Fibroblast of skin of left biceps (primary cell): Measurements from ENCODE around the gene HTD2.

Experiments used
- DNase-seq, 2 experiments: peaks; one replicate each; pipeline ENCODE4 v3.0.0-alpha.2; 2013; ENCODE audit warnings: low read depth in 2 of 2

Gene HTD2

DNA sequence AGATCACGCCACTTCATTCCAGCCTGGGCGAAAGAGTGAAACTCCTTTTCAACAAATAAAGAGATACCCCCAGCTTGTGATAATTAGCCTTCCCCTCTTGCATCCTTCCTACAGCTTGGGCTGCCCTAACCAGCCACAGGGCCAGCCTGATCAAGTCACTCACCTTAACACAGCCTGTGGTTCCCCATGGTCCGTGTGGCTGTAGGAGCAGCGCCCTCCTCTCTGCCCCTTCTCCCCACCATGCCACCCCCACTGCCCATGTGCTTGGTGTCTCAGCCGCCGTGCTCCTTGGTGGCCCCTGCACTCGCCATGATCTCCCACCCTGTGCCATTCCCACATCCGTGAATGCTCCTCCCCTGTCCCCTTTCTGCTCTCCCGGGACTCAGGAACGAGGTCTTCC lies 13.5 kb upstream of the HTD2 start:
- DNase-seq = no peak

DNA sequence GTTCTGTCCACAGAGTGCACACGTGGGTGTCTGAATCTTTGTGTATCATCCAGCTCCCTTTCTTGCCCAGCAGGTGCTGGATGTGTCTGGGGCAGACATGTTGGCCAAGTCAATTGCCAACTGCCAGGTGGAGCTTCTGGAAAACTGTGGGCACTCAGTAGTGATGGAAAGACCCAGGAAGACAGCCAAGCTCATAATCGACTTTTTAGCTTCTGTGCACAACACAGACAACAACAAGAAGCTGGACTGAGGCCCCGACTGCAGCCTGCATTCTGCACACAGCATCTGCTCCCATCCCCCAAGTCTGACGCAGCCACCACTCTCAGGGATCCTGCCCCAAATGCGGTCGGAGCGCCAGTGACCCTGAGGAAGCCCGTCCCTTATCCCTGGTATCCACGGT lies 12.8 kb upstream of the HTD2 start:
- no peak for DNase-seq

DNA sequence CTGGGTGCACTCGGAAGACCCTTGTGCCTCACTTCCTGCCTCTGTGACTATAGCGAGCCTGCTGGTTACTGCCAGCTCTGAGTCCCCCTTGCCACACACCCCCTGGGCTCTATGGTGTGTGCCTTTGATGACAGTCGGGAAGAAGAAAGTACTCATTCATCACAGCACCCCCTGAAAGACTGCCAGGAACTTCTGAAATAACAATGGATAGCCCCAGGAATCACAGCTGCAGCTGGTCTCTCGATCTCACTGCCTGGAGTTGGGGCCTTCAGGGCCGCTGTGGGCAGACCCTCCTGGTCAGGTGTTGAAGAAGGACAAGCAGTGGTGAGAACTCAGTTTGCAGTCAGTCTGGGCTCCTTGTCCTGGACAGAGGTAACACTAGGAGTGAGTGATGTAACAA lies 10.1 kb upstream of the HTD2 start:
- no peak for DNase-seq

DNA sequence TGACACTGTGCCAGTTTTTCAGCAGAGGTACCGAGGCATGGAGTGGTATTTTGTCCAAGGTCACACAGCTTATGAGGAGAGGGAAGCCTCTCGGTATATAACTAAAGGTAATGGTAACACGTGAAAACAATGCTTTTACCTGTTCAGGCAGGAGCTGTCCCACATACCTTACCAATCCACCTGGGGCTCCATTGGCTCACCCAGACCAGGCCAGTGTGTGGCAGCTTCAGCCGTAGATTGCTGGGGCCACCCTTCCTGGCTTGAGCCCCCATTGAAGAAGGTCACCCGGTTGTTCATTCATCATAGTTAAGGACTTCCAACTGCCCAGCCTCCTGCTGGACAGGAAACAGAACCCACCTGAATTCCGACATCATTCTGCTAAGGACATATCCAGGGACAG lies 9.5 kb upstream of the HTD2 start:
- no peak for DNase-seq

DNA sequence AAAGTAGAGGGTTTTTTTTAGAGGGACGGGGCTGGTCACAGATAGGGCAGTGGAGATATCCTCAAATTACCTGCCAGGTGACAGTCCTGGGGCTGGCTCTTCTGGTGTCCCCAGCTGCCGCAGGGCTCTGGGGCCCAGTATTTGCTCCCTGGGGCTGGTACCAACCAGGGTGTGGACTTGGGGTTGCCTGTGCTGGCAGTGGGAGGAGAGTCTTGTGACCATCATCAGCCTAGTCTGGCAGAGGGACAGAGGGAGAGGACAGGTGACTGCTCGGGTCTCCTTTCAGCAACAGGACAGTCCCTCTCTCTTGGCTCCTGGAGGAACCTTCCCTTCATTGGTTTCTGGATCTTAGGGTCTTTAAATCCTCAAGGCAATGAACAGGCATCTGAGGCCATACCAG lies 8.1 kb upstream of the HTD2 start:
- DNase-seq = no peak

DNA sequence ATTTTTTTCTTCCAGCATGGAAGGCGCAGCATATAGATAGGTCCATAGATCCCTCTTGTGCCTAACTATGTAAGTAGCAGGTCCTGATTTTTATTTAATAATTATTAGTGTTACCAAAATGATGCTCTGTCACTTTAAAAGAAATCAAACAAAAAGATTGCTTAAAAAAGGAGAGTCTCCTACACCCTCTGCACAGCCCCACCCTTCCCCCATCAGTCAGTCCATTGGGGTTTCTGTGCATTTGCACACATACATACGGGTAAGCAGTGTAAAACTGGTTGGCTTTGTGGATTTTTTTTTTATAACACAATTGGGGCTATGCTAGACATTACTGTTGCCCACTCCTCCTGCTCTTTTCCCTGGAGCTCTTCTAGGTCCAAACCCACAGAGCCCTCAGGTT lies 7.2 kb upstream of the HTD2 start:
- DNase-seq = no peak

DNA sequence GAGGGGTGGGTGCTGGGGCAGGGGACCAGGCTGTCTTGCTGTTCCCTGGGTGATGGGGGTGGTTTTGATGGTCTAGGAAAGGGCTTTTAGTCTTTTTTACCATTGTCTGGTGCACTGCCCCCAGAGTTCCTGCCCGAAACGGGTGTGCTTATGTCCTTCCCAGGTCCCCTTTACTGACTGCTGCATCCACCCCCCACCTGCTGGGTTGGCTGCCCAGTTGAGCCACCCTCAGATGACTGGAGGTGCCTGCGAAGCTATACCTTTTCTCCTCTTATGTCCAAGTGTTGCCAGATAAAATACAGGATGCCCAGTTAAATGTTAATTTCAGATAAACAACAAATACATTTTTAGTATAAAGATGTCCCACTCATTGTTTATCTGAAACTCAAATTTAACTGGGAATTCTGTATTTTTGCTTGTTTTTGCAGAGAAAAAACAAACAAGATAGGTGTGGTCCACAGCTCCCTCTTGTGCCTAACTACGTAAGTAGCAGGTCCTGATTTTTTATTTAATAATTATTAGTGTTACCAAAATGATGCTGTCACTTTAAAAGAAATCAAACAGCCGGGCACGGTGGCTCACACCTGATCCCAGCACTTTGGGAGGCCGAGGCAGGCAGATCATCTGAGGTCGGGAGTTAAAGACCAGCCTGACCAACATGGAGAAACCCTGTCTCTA lies 6.3 kb upstream of the HTD2 start:
- no peak for DNase-seq

DNA sequence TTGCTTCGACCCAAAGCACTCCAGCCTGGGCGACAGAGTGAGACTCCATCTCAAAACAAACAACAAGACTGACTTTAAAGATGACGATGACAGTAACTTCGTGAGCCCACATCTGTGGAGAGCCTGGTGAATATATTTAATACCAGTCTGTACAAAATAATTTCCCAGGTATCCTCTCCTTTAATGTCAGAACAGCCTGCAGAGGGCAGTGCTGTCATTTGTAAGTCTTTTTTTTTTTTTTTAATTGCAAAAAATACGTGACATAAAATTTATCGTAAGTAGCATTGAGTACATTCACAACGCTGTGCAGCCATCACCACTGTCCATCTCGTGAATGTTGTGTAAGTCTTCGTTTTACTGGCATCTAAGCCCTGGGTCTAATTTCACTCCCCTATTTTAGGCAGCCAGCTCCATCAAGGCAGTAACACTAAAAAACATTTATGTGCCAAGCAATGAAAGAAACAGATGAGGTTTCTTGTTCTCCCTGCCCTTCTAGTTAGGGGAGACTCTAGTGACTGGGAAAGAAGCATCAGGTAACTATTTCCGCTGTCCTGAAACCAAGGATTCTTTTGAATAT lies 1.4 kb downstream of the HTD2 start:
- DNase-seq = peak in 1 of 2 experiments; percentile 15

DNA sequence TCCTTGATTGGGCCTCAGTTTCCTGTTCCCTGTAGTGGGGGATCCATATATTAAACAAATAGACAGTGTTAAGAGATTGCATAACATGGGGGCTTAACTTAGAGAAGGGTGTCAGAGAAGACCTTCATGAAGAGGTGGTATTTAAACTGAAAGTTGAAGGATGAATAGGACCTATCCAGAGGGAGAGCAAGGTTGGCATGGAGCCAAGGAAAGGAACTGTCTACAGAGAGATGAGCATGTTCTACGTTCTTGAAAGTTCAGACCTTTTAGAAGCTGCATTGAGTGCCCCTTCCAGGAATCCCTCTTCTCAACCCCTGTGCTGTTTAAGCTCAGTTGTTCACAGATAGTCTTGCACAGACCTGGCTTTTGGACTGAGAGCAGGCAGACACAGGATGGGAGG lies 2.4 kb downstream of the HTD2 start:
- no peak for DNase-seq

DNA sequence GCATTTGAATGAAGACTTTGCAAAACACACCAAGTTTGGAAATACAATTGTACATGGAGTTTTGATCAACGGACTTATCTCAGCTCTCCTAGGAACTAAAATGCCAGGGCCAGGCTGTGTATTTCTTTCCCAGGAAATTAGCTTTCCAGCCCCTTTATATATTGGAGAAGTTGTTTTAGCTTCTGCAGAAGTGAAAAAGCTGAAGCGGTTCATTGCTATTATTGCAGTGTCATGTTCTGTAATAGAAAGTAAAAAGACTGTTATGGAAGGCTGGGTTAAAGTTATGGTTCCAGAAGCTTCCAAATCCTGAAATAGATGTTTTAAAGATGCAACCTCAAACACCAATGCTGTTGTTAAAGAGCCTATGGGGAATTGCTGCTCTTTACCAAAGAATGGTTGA lies 11.5 kb downstream of the HTD2 start:
- no peak for DNase-seq

DNA sequence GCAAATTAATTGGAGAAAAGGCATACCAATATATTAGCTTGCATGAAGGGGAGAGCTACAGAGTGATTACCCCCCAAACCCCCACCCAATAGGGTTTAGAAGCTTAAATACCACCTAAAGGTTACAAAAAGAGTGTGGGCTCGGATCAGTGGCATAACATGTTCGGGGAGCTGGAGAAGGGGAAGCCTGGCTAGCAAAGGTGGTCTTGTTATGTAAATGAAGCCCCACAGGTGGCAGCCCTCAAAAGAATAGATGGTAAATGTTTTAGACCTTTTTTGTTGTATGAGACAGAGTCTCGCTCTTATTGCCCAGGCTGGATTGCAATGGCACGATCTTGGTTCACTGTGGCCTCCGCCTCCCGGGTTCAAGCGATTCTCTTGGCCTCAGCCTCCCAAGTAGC lies 15.5 kb downstream of the HTD2 start:
- no peak for DNase-seq

DNA sequence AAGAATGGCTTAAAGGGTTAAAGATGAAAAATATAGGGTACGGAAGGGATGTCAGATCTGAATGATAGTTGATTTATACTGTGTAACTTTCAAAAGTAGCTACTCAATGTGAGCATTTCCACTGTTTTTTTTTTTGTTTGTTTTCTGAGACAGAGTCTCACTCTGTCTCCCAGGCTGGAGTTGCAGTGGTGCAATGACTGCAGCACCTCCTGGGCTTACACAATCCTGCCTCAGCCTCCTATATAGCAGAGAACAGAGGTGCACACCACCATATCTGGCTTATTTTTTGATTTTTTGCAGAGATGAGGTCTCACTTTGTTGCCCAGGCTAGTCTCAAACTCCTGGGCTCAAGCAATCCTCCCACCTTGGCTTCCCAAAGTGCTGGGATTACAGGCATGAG lies 16.5 kb downstream of the HTD2 start:
- no peak for DNase-seq

DNA sequence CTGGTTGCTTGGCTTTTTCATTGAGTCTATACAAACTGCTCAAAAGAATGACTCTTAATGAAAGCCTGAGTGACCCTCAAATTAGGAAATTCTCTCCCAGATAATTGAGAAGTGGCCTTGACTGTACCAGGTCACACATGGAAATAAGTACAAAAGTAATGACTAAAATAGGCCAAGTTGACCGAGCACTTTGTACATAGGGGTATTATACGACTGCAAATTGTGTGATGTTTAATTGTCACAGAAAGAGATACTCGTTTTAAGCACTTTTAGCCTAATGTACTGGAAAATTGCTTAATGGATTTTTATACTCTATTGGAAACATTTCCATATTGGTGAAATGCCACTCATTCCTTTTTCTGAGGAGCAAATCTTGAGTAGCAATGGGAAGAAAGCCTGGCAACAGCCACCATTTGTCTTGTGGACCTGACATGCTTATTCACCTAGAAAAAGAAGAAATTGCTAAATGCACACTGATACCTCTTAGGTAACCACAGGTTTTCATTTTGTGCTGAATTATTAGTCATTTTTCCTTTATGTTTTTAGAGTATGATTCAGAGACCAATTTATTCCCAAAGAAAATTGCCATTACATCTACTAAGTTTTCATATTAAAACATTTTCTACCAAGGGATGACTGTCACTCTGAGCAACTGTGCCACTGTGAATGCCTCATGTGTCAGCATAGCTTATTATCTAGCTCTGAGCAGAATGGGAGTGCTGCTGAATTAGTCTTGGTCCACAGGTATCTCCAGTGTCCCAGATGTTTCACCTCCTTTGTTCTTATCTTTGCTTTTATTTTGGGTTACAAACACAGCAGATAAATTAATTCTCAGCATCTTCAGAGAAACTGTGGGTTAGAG lies 17.4 kb downstream of the HTD2 start:
- no peak for DNase-seq

DNA sequence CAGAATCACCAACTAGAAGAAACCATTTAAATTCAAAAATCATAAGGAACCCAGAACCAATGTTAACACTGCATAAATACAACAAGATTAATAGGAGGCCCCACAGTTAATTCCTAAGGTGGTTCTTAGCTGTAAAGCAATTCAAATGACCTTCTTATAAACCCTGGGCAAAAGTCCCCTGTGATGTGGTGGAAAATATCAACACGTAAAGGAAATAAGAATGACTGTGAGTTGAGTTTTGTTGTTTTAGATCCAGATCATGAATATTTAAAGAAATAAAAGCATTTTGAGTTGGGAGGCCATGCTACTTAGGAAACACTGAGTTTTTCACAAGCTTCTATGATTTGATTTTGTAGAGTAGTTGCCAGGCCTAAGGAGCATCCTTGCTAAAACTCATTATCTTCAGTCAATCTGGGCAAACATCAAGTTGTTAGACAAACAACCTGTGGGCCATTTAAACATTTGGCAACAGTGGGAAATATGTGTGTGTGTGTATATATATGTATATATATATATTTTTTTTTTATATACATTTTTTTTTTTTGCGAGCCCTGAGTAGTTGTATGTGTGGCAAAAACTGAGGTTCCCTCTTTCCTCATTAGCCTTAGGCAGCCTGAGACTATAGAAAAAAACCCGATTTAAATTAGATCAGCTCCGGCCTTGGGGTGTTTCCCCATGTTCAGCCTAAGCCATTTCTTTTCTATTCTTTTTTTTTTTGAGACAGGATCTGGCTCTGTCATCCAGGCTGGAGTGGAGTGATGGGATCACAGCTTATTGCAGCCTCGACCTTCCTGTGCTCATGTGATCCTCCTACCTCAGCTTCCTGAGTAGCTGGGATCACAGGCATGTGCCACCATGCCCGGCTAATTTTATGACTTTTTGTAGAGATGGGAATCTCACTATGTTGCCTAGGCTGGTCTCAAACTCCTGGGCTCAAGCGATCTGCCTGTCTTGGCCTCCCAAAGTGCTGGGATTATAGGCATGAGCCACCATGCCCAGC lies 18.4 kb downstream of the HTD2 start:
- no peak for DNase-seq

DNA sequence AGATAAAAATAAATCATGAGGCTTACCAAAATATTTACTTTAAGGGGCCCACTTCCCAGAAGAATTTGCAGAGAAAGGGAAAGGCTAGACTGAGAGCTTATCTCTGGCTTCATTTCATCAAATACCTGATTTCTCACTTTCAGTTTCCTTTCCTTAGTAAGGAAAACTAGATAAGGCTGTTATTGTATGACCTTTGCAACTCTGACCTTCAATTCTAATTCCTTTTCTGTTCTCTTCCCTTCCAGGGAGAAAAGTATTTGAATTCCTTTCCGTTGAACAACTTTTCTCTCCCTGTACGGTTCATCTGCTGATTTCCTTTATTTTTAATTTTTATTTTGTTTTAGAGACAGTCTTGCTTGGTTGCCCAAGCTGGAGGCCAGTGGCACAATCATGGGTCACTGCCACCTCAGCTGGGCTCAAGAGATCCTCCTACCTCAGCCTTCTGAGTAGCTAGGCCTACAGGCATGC lies 19.2 kb downstream of the HTD2 start:
- DNase-seq = no peak

DNA sequence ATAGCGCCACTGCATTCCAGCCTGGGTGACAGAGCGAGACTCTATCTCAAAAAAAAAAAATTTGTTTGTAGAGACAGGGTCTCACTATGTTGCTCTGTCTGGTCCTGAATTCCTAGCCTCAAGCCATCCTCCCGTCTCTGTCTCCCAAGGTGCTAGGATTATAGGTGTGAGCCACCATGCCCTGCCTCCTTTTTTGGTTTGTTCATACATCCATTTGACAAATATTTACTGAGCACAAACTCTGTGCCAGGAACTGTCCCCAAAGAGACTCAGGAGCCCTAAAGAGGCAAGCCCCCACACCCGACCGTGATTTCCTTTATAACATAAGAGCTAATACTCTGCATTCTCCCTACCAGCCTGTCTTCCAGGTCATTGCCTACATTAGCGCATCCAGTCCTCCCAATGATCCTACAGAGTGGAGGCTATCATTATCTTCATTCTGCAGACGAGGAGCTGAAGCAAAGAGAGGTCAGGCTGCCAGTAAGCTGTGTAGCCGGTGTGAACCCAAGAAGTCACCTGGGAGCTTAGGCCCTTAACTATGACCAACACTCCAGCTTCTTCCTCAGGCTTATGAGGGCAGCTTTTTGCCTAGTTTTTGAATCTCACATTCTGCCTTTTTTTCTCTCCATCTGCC lies 20.1 kb downstream of the HTD2 start:
- no peak for DNase-seq

DNA sequence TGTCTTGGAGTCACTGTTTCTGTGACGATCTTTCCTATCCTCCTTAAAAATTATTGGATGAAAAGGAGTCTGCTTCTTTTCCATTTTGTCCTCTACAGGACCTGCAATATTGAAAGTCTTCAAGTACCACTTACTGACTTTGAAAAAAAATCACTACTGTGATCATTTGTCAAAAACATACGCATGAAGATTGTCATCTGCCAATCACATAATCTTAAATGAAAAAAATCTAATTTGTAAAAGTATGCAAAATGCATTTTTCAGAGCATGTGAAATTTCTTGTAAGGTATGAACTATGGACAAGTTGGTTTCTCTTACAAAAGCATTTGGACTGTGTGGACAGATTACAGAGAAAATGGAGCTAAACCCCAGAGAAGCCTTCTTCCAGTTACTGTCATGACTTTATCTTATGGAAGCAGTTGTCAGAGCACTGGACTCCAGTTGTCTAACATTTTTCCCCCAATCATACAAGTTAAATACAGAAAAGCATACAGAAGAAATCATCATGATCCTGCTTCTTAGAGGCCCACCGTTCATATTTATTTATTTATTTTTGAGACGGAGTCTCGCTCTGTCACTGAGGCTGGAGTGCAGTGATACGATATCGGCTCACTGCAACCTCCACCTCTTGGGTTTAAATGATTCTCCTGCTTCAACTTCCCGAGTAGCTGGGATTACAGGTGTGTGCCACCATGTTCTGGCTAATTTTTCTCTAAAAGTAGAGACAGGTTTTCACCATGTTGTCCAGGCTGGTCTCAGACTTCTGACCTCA lies 23.0 kb downstream of the HTD2 start:
- DNase-seq = no peak

DNA sequence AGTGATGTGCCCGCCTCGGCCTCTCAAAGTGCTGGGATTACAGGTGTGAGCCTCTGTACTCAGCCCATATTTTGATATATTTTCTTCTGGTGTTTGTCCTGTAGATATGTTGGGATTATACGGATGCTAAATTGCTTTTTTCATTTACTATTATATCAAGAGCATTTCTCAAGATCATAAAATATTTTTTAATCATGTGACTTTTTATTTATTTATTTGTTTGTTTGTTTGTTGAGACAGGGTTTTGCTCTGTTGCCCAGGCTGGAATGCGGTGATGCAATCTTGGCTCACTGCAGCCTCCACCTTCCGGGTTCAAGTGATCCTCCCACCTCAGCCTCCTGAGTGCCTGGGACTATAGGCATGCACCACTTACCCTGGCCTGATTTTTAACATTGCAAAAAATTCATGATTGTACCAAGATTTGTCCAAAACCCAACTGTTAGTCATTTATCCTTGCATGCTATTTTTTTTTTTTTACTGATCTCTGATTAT lies 23.6 kb downstream of the HTD2 start:
- DNase-seq = no peak

DNA sequence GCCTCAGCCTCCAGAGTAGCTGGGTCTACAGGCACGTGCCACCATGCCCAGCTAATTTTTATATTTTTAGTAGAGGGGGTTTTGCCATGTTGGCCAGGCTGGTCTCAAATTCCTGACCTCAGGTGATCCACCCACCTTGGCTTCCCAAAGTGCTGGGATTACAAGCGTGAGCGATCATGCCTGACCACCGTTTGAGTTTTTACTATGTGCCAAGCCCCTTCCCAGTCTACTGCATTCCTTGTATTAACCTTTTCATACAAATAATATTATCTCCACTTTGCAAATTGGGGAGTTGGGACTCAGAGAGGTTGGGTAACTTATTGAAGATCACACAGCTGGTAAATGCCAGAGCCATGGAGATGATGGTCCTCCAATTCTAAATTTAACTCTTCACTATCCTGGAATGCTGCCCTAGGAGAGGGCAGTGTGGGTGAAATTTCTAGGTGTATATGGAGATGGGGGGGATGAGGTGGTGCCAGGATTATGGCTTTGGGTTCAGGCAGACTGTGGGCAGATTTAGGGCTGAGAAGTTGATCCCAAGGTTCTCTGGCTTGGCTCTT lies 25.4 kb downstream of the HTD2 start:
- DNase-seq = no peak
